ENCODE measurements around the gene PIGH.

- TF ChIP-seq TAF1 (IDR thresholded peaks at IDR 0.05; ENCODE audit: borderline replicate concordance, insufficient read depth, low read length) (no peak), POLR2AphosphoS5 (IDR thresholded peaks at IDR 0.05; ENCODE audit: low read depth, low read length) (no peak), REST (IDR thresholded peaks at IDR 0.05; ENCODE audit: insufficient read depth in 1 of 2, low read depth in 2 of 2, low read length in 2 of 2) (no peak)
These were observed 22.8 kb downstream of the PIGH start for GRCh38 chr14:67577181-67577808.
